Adipocyte (in vitro differentiated cells): ENCODE results near the gene SCN1B.

Source experiments
- DNase-seq: peaks from one replicate; pipeline ENCODE4 v3.0.0-alpha.2; 2015; ENCODE audit warnings: low read depth
- H3K27me3 ChIP-seq: replicated peaks from 2 replicates; pipeline ENCODE4 v1.7.0; 2013; ENCODE audit warnings: mild to moderate bottlenecking, low read length, moderate library complexity; ENCODE audit not compliant: control insufficient read depth, insufficient read depth
- H3K36me3 ChIP-seq: 2 replicates; pipeline ENCODE4 v1.7.0; 2013; ENCODE audit warnings: low read length, mild to moderate bottlenecking, moderate library complexity; ENCODE audit not compliant: control insufficient read depth, insufficient read depth, severe bottlenecking
- H3K4me1 ChIP-seq: 2 replicates; pipeline ENCODE4 v1.7.0; 2013; ENCODE audit warnings: mild to moderate bottlenecking, low read length, moderate library complexity; ENCODE audit not compliant: control insufficient read depth, insufficient read depth
- H3K4me3 ChIP-seq: 2 replicates; pipeline ENCODE4 v1.7.0; 2013; ENCODE audit warnings: mild to moderate bottlenecking, low read length, moderate library complexity
- H3K9ac ChIP-seq: 2 replicates; pipeline ENCODE4 v1.7.0; 2013; ENCODE audit warnings: mild to moderate bottlenecking, low read length, moderate library complexity
- H3K9me3 ChIP-seq: 2 replicates; pipeline ENCODE4 v1.7.0; 2013; ENCODE audit warnings: mild to moderate bottlenecking, low read length, moderate library complexity; ENCODE audit not compliant: control insufficient read depth

The SCN1B gene

GRCh38 chr19:35052599-35053190, 22.4 kb downstream of the SCN1B start:
- H3K4me1 ChIP-seq, result no peaks in the 10 kb centered on the region
- no peak overlapping the region for H3K4me3 ChIP-seq
- H3K9ac ChIP-seq, result no peak overlapping the region
- H3K9me3 ChIP-seq, result no peaks in the 10 kb centered on the region
- DNase-seq, result no peak
- no peaks in the 10 kb centered on the region for H3K36me3 ChIP-seq
- peaks cover 29% of the 10 kb centered on the region for H3K27me3 ChIP-seq

GRCh38 chr19:35053667-35054293, 23.5 kb downstream of the SCN1B start:
- no peaks in the 10 kb centered on the region for H3K9me3 ChIP-seq
- no peak for DNase-seq

GRCh38 chr19:35054626-35055025, 24.4 kb downstream of the SCN1B start:
- Histone ChIP-seq H3K27me3 (peaks cover 33% of the 10 kb centered on the region), H3K36me3 (no peaks in the 10 kb centered on the region), H3K9me3 (no peaks in the 10 kb centered on the region), H3K4me3 (no peak overlapping the region), H3K9ac (no peak overlapping the region), H3K4me1 (no peaks in the 10 kb centered on the region)
- no peak for DNase-seq

More at GRCh38 chr19:35053667-35054293, 23.5 kb downstream of the SCN1B start:
- no peak overlapping the region for H3K9ac ChIP-seq
- H3K4me1 ChIP-seq, result no peaks in the 10 kb centered on the region
- no peaks in the 10 kb centered on the region for H3K36me3 ChIP-seq
- H3K4me3 ChIP-seq, result no peak overlapping the region
- H3K27me3 ChIP-seq, result peaks cover 31% of the 10 kb centered on the region

GRCh38 chr19:35055715-35056179, 25.5 kb downstream of the SCN1B start:
- no peaks in the 10 kb centered on the region for H3K36me3 ChIP-seq
- no peaks in the 10 kb centered on the region for H3K9me3 ChIP-seq
- peaks cover 33% of the 10 kb centered on the region for H3K27me3 ChIP-seq
- H3K4me3 ChIP-seq, result no peak overlapping the region
- no peak overlapping the region for H3K9ac ChIP-seq
- H3K4me1 ChIP-seq, result no peaks in the 10 kb centered on the region
- DNase-seq, result no peak

GRCh38 chr19:35056513-35057063, 26.3 kb downstream of the SCN1B start:
- DNase-seq, result no peak
- no peaks in the 10 kb centered on the region for H3K36me3 ChIP-seq
- H3K4me3 ChIP-seq, result no peak overlapping the region
- H3K27me3 ChIP-seq, result peaks cover 33% of the 10 kb centered on the region
- no peaks in the 10 kb centered on the region for H3K4me1 ChIP-seq
- H3K9ac ChIP-seq, result no peak overlapping the region
- H3K9me3 ChIP-seq, result no peaks in the 10 kb centered on the region

GRCh38 chr19:35058370-35058769, 28.1 kb downstream of the SCN1B start:
- Histone ChIP-seq H3K36me3 (no peaks in the 10 kb centered on the region), H3K4me1 (no peaks in the 10 kb centered on the region), H3K4me3 (no peak overlapping the region), H3K9me3 (no peaks in the 10 kb centered on the region), H3K27me3 (peaks cover 29% of the 10 kb centered on the region), H3K9ac (no peak overlapping the region)
- no peak for DNase-seq

- Histone ChIP-seq H3K4me1 (peaks cover 6% of the 10 kb centered on the region), H3K9me3 (no peaks in the 10 kb centered on the region), H3K36me3 (no peaks in the 10 kb centered on the region), H3K9ac (no peak overlapping the region), H3K27me3 (peaks cover 29% of the 10 kb centered on the region), H3K4me3 (no peak overlapping the region)
- no peak for DNase-seq
Observed at GRCh38 chr19:35059006-35059798, 28.9 kb downstream of the SCN1B start.

GRCh38 chr19:35059799-35060091, 29.5 kb downstream of the SCN1B start:
- no peak for DNase-seq
- Histone ChIP-seq H3K4me1 (peaks cover 6% of the 10 kb centered on the region), H3K27me3 (peaks cover 25% of the 10 kb centered on the region), H3K9ac (no peak overlapping the region), H3K36me3 (no peaks in the 10 kb centered on the region), H3K4me3 (no peak overlapping the region), H3K9me3 (no peaks in the 10 kb centered on the region)

GRCh38 chr19:35060160-35060855, 30.0 kb downstream of the SCN1B start:
- no peak overlapping the region for H3K9ac ChIP-seq
- DNase-seq, result no peak
- H3K4me1 ChIP-seq, result peaks cover 6% of the 10 kb centered on the region
- peaks cover 20% of the 10 kb centered on the region for H3K27me3 ChIP-seq
- H3K4me3 ChIP-seq, result no peak overlapping the region
- H3K36me3 ChIP-seq, result no peaks in the 10 kb centered on the region
- H3K9me3 ChIP-seq, result no peaks in the 10 kb centered on the region

GRCh38 chr19:35061583-35062373, 31.5 kb downstream of the SCN1B start:
- peaks cover 7% of the 10 kb centered on the region for H3K27me3 ChIP-seq
- no peak overlapping the region for H3K4me3 ChIP-seq
- peaks cover 6% of the 10 kb centered on the region for H3K4me1 ChIP-seq
- H3K9ac ChIP-seq, result no peak overlapping the region
- no peaks in the 10 kb centered on the region for H3K9me3 ChIP-seq
- no peak for DNase-seq
- no peaks in the 10 kb centered on the region for H3K36me3 ChIP-seq
